Neural progenitor cell (in vitro differentiated cells): ENCODE results near the gene MAGI1.

Source experiments
- EZH2phosphoT487 ChIP-seq: fragments of 200-600 bp; sonication (generic); IDR thresholded peaks from 2 replicates; pipeline ENCODE4 v1.6.1; 2017; ENCODE audit warnings: antibody characterized with exemption
- TF ChIP-seq, protein P1 (sequence below): fragments of 200-600 bp; sonication (generic); IDR thresholded peaks from 2 replicates; pipeline ENCODE4 v1.5.1; 2017; ENCODE audit warnings: antibody characterized with exemption, mild to moderate bottlenecking

DNA sequence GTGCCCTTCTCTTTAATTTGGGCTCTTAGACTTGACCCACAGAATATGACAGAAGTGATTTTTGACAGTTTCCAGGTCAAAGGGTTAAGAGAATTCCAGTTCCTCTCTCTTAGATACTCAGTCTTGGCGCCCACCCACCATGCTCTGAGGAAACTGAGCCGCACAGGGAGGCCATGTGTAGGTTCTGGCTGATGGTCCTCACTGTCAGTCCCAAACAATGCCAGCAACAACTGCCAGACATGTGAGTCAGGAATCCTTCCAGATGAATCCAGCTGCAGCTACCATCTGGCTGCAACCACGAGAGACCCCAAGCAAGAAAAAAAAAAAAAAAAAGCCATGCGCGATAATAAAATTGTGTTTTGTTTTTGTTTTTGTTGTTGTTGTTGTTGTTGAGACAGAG lies 326.6 kb downstream of the MAGI1 start:
- TF ChIP-seq, protein P1, sequence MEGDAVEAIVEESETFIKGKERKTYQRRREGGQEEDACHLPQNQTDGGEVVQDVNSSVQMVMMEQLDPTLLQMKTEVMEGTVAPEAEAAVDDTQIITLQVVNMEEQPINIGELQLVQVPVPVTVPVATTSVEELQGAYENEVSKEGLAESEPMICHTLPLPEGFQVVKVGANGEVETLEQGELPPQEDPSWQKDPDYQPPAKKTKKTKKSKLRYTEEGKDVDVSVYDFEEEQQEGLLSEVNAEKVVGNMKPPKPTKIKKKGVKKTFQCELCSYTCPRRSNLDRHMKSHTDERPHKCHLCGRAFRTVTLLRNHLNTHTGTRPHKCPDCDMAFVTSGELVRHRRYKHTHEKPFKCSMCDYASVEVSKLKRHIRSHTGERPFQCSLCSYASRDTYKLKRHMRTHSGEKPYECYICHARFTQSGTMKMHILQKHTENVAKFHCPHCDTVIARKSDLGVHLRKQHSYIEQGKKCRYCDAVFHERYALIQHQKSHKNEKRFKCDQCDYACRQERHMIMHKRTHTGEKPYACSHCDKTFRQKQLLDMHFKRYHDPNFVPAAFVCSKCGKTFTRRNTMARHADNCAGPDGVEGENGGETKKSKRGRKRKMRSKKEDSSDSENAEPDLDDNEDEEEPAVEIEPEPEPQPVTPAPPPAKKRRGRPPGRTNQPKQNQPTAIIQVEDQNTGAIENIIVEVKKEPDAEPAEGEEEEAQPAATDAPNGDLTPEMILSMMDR, result no peak
- no peak for TF ChIP-seq EZH2phosphoT487
